HepG2 (cell line): Measurements from ENCODE around the gene ATAD2B. TPM values are rescaled to one million over a fixed set of nuclear protein-coding genes. Genes with fewer than 3 reads are reported as not detected.

ENCODE experiments used
- ATAC-seq: fragments of 200-7000 bp; cut with Tn5 transposase; 3 replicates; pipeline ENCODE4 v1.9.1; 2020; ENCODE audit warnings: mild to moderate bottlenecking, moderate library complexity
- BruUV-seq: library from RNA; stranded (reverse); fragments of 400-500 nt; replicated peaks from 2 replicates; lab custom pipeline; 2021; lab: Mats Ljungman, UMichigan
- CTCF ChIA-PET: fragments of 300-600 bp; formaldehyde crosslinking; extraction: SDS; loops from one replicate; lab custom pipeline; 2021; ENCODE audit warnings: low total read pairs, inconsistent platforms, low intra/inter-chr PET ratio; lab: Yijun Ruan, JAX
- POLR2A ChIA-PET: fragments of 350-600 bp; sonication (Branson Sonifier 250); formaldehyde crosslinking; loops from one replicate; lab custom pipeline; 2020; ENCODE audit warnings: antibody characterized with exemption, inconsistent platforms; lab: Yijun Ruan, JAX
- DNase-seq: peaks from one replicate; pipeline ENCODE4 v3.0.0-alpha.2; 2015; ENCODE audit warnings: low spot score
- FAIRE-seq: peaks from 3 replicates; lab custom pipeline; 2011; peaks lifted over from hg19 to GRCh38; lab: Jason Lieb, UNC
- H2AFZ ChIP-seq: one replicate; pipeline ENCODE4 v1.6.1; 2011; ENCODE audit warnings: low read length, inconsistent platforms
- H3K27ac ChIP-seq: fragments of 300-600 bp; 3 replicates; pipeline ENCODE4 v1.8.0; 2011; ENCODE audit warnings: mixed run types, mild to moderate bottlenecking, mixed read lengths, low read length, inconsistent platforms; ENCODE audit not compliant: insufficient read depth; ENCODE audit errors: extremely low read length
- H3K27me3 ChIP-seq, 2 experiments: fragments of 200-600 bp in 1 of 2; 2 replicates in 1 of 2; 3 replicates in 1 of 2; pipeline versions ENCODE4 v1.6.0 to v1.8.0; 2011; ENCODE audit warnings: low read length in 2 of 2, mild to moderate bottlenecking in 2 of 2, moderate library complexity in 2 of 2, inconsistent platforms in 1 of 2; ENCODE audit not compliant: insufficient read depth in 2 of 2, control insufficient read depth in 1 of 2
- H3K36me3 ChIP-seq, 2 experiments: fragments of 200-600 bp in 1 of 2; replicated peaks in 1 of 2; 2 replicates in 1 of 2; 3 replicates in 1 of 2; pipeline versions ENCODE4 v1.5.1 to v1.8.0; 2011; ENCODE audit warnings: low read length in 2 of 2, inconsistent platforms in 1 of 2; ENCODE audit not compliant: insufficient read depth in 2 of 2, control insufficient read depth in 1 of 2
- H3K4me1 ChIP-seq: 2 replicates; pipeline ENCODE4 v1.5.1; 2012; ENCODE audit warnings: low read length, inconsistent platforms; ENCODE audit not compliant: insufficient read depth
- H3K4me2 ChIP-seq: 2 replicates; pipeline ENCODE4 v1.6.0; 2011; ENCODE audit warnings: low read depth, low read length, inconsistent platforms
- H3K4me3 ChIP-seq, 3 experiments: fragments of 200-600 bp in 1 of 3; sonication (generic), shearing (Covaris generic) in 1 of 3; replicated peaks in 1 of 3; 2 replicates each; pipeline ENCODE4 v1.5.1; 2011 to 2016; ENCODE audit warnings: low read length in 3 of 3, inconsistent platforms in 2 of 3, low read depth in 2 of 3, mild to moderate bottlenecking in 2 of 3, control low read depth in 1 of 3, mixed read lengths in 1 of 3; ENCODE audit not compliant: insufficient read depth in 1 of 3
- H3K79me2 ChIP-seq: one replicate; pipeline ENCODE4 v1.6.1; 2011; ENCODE audit warnings: low read length, inconsistent platforms; ENCODE audit not compliant: insufficient read depth
- H3K9ac ChIP-seq: 2 replicates; pipeline ENCODE4 v1.6.0; 2011; ENCODE audit warnings: mild to moderate bottlenecking, low read depth, low read length, inconsistent platforms; ENCODE audit not compliant: insufficient read depth
- H3K9me3 ChIP-seq: 2 replicates; pipeline ENCODE4 v1.5.1; 2012; ENCODE audit warnings: mild to moderate bottlenecking, low read length
- H4K20me1 ChIP-seq: 2 replicates; pipeline ENCODE4 v1.6.0; 2011; ENCODE audit warnings: inconsistent platforms, mild to moderate bottlenecking, low read length, moderate library complexity; ENCODE audit not compliant: insufficient read depth
- ARID3A ChIP-seq: IDR thresholded peaks from 2 replicates; pipeline ENCODE4 v1.6.1; 2012; ENCODE audit warnings: low read depth, low read length, improper control_type of control experiment
- ELF1 ChIP-seq: sonication (generic); formaldehyde crosslinking; IDR thresholded peaks from 2 replicates; pipeline ENCODE4 v1.4.0; 2020; ENCODE audit warnings: missing genetic modification reagents
- GABPB1 ChIP-seq: IDR thresholded peaks from 2 replicates; pipeline ENCODE4 v1.6.1; 2016; ENCODE audit warnings: mild to moderate bottlenecking, missing genetic modification reagents, moderate library complexity, missing compliant biosample characterization
- GZF1 ChIP-seq: sonication (generic); formaldehyde crosslinking; IDR thresholded peaks from 2 replicates; pipeline ENCODE4 v1.5.1; 2020; ENCODE audit warnings: mild to moderate bottlenecking, missing genetic modification reagents
- KAT8 ChIP-seq: IDR thresholded peaks from 2 replicates; pipeline ENCODE4 v1.6.1; 2016; ENCODE audit warnings: missing genetic modification reagents, missing compliant biosample characterization
- MAX ChIP-seq: IDR thresholded peaks from 2 replicates; pipeline ENCODE4 v1.6.1; 2012; ENCODE audit warnings: inconsistent platforms
- MED1 ChIP-seq: sonication (generic); formaldehyde crosslinking; IDR thresholded peaks from 2 replicates; pipeline ENCODE4 v1.4.0; 2020; ENCODE audit warnings: missing genetic modification reagents
- MXI1 ChIP-seq: IDR thresholded peaks from 3 replicates; pipeline ENCODE4 v1.6.1; 2012; ENCODE audit warnings: low read depth, low read length, inconsistent platforms, borderline replicate concordance
- NAIF1 ChIP-seq: sonication (generic); formaldehyde crosslinking; IDR thresholded peaks from 2 replicates; pipeline ENCODE4 v1.5.0; 2020; ENCODE audit warnings: mild to moderate bottlenecking, missing genetic modification reagents, borderline replicate concordance
- NR2F6 ChIP-seq, 2 experiments: IDR thresholded peaks; 2 replicates each; pipeline ENCODE4 v1.6.1; 2016; ENCODE audit warnings: antibody characterized with exemption in 1 of 2, mild to moderate bottlenecking in 1 of 2
- STAT5B ChIP-seq: sonication (generic); formaldehyde crosslinking; IDR thresholded peaks from 2 replicates; pipeline ENCODE4 v1.4.0; 2020; ENCODE audit warnings: missing genetic modification reagents
- ZBTB37 ChIP-seq: sonication (generic); formaldehyde crosslinking; IDR thresholded peaks from 2 replicates; pipeline ENCODE4 v1.4.0; 2020; ENCODE audit warnings: mild to moderate bottlenecking, missing genetic modification reagents
- ZMAT3 ChIP-seq: sonication (generic); formaldehyde crosslinking; conservative IDR thresholded peaks from 2 replicates; pipeline ENCODE4 v1.7.0; 2021; ENCODE audit warnings: missing genetic modification reagents
- ZNF550 ChIP-seq: sonication (generic); formaldehyde crosslinking; IDR thresholded peaks from 2 replicates; pipeline ENCODE4 v1.4.0; 2020; ENCODE audit warnings: mild to moderate bottlenecking, missing genetic modification reagents, borderline replicate concordance
- ZNF563 ChIP-seq: sonication (generic); formaldehyde crosslinking; IDR thresholded peaks from 2 replicates; pipeline ENCODE4 v1.8.0; 2022; ENCODE audit warnings: mild to moderate bottlenecking, moderate library complexity, missing genetic modification reagents
- ZNF670 ChIP-seq: sonication (generic); formaldehyde crosslinking; IDR thresholded peaks from 2 replicates; pipeline ENCODE4 v1.8.0; 2022; ENCODE audit warnings: mild to moderate bottlenecking, missing genetic modification reagents, borderline replicate concordance
- whole genome bisulfite sequencing: methylation state at CpG from one replicate; pipeline ENCODE4 v1.1.6; 2017; ENCODE audit warnings: low lambda C conversion rate; 5-methylcytosine and 5-hydroxymethylcytosine counted together
- in situ Hi-C: cut with HindIII; loops from 2 replicates; pipeline ENCODE4 v1.10.0; 2017; ENCODE audit warnings: low pct_unique_long_range_greater_than_20kb; ENCODE audit not compliant: extremely low pct_ligation_motif_present
- intact Hi-C: fragments of 100-400 bp; cut with micrococcal nuclease; formaldehyde crosslinking; loops from one replicate; pipeline ENCODE4 v1.10.0; 2022; ENCODE audit not compliant: unreplicated experiment
- polyA plus RNA-seq, 8 experiments: library from polyadenylated mRNA; depleted of rRNA in 3 of 8; stranded (reverse) in 7 of 8; unstranded in 1 of 8; fragments of >200 nt; fragmentation: Illumina TruSeq in 4 of 8; extraction: Trizol in 4 of 8; gene quantifications; 2 replicates each; pipeline versions ENCODE4 v1.2.1 to v1.2.3, GENCODE V29; 2011 to 2016; ENCODE audit warnings: low read depth in 4 of 8, missing spikeins in 1 of 8, mixed read lengths in 1 of 8; ENCODE audit not compliant: insufficient read depth in 1 of 8
- total RNA-seq, 5 experiments: library from RNA; depleted of rRNA; stranded (reverse); fragments of >200 nt; fragmentation: Illumina TruSeq; extraction: Trizol; gene quantifications; 2 replicates each; pipeline ENCODE4 v1.2.3, GENCODE V29; 2016; ENCODE audit warnings: low read depth in 1 of 5
- TF ChIP-seq, protein P1 (sequence below): sonication (generic); formaldehyde crosslinking; IDR thresholded peaks from 2 replicates; pipeline ENCODE4 v1.4.0; 2020; ENCODE audit warnings: mild to moderate bottlenecking, missing genetic modification reagents
- TF ChIP-seq, protein P2 (sequence below): sonication (generic); formaldehyde crosslinking; IDR thresholded peaks from 2 replicates; pipeline ENCODE4 v1.4.0; 2020; ENCODE audit warnings: missing genetic modification reagents, borderline replicate concordance
- TF ChIP-seq, protein P3 (sequence below): sonication (generic); formaldehyde crosslinking; IDR thresholded peaks from 2 replicates; pipeline ENCODE4 v1.4.0; 2020; ENCODE audit warnings: low read depth, mild to moderate bottlenecking, missing genetic modification reagents

Gene ATAD2B
- total and polyA plus RNA-seq, 2 of the 13 experiments (the other 11 are each of a cell fraction or from before 2014, with no cell fraction given) = 5.3 to 22.2 TPM

DNA sequence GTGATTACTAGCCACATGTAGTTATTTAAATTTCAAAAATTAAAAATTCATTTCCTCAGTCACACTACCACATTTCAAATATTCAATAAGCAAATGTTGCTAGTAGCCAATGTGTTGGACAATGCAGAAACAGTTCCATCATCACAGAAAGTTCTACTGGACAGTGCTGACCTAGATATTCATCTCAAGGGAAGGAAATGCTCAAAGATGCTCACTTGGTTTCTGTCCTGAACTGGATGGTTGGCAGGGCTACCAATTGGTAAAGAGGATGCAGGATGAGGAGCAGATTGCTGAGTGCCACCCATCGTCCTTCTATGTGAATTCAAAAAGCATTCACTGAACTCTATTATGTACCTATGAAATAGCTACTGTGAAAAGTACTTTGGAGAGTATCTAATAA is 7.3 kb upstream of the ATAD2B start:
- TF ChIP-seq, protein P1, sequence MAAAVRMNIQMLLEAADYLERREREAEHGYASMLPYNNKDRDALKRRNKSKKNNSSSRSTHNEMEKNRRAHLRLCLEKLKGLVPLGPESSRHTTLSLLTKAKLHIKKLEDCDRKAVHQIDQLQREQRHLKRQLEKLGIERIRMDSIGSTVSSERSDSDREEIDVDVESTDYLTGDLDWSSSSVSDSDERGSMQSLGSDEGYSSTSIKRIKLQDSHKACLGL (CRISPR knock-in tag) = no peak
- TF ChIP-seq, protein P2, sequence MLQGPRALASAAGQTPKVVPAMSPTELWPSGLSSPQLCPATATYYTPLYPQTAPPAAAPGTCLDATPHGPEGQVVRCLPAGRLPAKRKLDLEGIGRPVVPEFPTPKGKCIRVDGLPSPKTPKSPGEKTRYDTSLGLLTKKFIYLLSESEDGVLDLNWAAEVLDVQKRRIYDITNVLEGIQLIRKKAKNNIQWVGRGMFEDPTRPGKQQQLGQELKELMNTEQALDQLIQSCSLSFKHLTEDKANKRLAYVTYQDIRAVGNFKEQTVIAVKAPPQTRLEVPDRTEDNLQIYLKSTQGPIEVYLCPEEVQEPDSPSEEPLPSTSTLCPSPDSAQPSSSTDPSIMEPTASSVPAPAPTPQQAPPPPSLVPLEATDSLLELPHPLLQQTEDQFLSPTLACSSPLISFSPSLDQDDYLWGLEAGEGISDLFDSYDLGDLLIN (CRISPR knock-in tag) = no peak
- TF ChIP-seq MAX (no peak), NAIF1 (CRISPR knock-in tag) (no peak), MXI1 (no peak), ZNF670 (CRISPR knock-in tag) (no peak), GZF1 (CRISPR knock-in tag) (no peak), NR2F6 (IDR thresholded peaks at IDR 0.05) (no peak), NR2F6 (CRISPR knock-in tag; IDR thresholded peaks at IDR 0.05) (no peak), GABPB1 (CRISPR knock-in tag) (no peak), ZBTB37 (no peak), STAT5B (no peak), ELF1 (CRISPR knock-in tag) (no peak), MED1 (CRISPR knock-in tag) (no peak), ZNF550 (CRISPR knock-in tag) (no peak), ZNF563 (CRISPR knock-in tag) (no peak), ARID3A (no peak), KAT8 (CRISPR knock-in tag) (no peak), ZMAT3 (CRISPR knock-in tag) (no peak)
- TF ChIP-seq, protein P3, sequence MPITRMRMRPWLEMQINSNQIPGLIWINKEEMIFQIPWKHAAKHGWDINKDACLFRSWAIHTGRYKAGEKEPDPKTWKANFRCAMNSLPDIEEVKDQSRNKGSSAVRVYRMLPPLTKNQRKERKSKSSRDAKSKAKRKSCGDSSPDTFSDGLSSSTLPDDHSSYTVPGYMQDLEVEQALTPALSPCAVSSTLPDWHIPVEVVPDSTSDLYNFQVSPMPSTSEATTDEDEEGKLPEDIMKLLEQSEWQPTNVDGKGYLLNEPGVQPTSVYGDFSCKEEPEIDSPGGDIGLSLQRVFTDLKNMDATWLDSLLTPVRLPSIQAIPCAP = no peak
- TF ChIP-seq, all 625 proteins: peak for 0
- no TSS peak for BruUV-seq
- no peak for FAIRE-seq

More for the DNA sequence above, 7.3 kb upstream of the ATAD2B start:
- no peaks in the 10 kb centered on the region for H3K27me3 ChIP-seq
- no peak overlapping the region for H3K27ac ChIP-seq
- ChIA-PET CTCF (no interaction called here), POLR2A (no interaction called here)
- no peaks in the 10 kb centered on the region for H4K20me1 ChIP-seq
- H3K4me3 ChIP-seq = no peak overlapping the region
- intact Hi-C loops (no loop called here), in situ Hi-C loops (no loop called here)
- ATAC-seq (no peak), DNase-seq (no peak)
- peaks cover 7% of the 10 kb centered on the region for H3K4me1 ChIP-seq
- 79% methylated on average over 1 of the region's 1 CpG for WGBS
- no peaks in the 10 kb centered on the region for H3K36me3 ChIP-seq
- no peak overlapping the region for H3K9ac ChIP-seq
- H2AFZ ChIP-seq = no peak overlapping the region
- H3K79me2 ChIP-seq = no peaks in the 10 kb centered on the region
- H3K9me3 ChIP-seq = no peaks in the 10 kb centered on the region
- H3K4me2 ChIP-seq = no peak overlapping the region
